H9 (cell line): Measurements from ENCODE around the gene KRTAP1-5. TPM values are rescaled to one million over a fixed set of nuclear protein-coding genes. Genes with fewer than 3 reads are reported as not detected.

Source experiments
- DNase-seq: peaks from one replicate; pipeline ENCODE4 v3.0.0-alpha.2; 2017
- H2AFZ ChIP-seq: one replicate; pipeline ENCODE4 v1.6.1; 2013; ENCODE audit warnings: mild to moderate bottlenecking, low read length, control low read depth, moderate library complexity
- H2AK5ac ChIP-seq: 2 replicates; pipeline ENCODE4 v1.6.1; 2013; ENCODE audit warnings: low read length, control low read depth, mixed read lengths; ENCODE audit not compliant: insufficient read length
- H2BK120ac ChIP-seq: one replicate; pipeline ENCODE4 v1.6.1; 2013; ENCODE audit warnings: low read depth, mild to moderate bottlenecking, low read length, control low read depth, inconsistent platforms; ENCODE audit not compliant: poor library complexity, severe bottlenecking
- H2BK12ac ChIP-seq: 2 replicates; pipeline ENCODE4 v1.6.1; 2013; ENCODE audit warnings: low read length, control low read depth, mixed read lengths, low read depth; ENCODE audit not compliant: insufficient read length
- H2BK15ac ChIP-seq: 2 replicates; pipeline ENCODE4 v1.6.1; 2013; ENCODE audit warnings: low read depth, low read length, control low read depth
- H2BK20ac ChIP-seq: one replicate; pipeline ENCODE4 v1.6.1; 2013; ENCODE audit warnings: low read depth, mild to moderate bottlenecking, low read length, control low read depth, inconsistent platforms; ENCODE audit not compliant: poor library complexity, severe bottlenecking
- H2BK5ac ChIP-seq: 2 replicates; pipeline ENCODE4 v1.6.1; 2013; ENCODE audit warnings: low read length, control low read depth, mixed read lengths; ENCODE audit not compliant: insufficient read length
- H3K14ac ChIP-seq: 2 replicates; pipeline ENCODE4 v1.6.1; 2013; ENCODE audit warnings: low read length, control low read depth; ENCODE audit not compliant: insufficient read depth
- H3K18ac ChIP-seq: 2 replicates; pipeline ENCODE4 v1.6.1; 2013; ENCODE audit warnings: low read depth, mild to moderate bottlenecking, mixed read lengths, low read length, control low read depth; ENCODE audit not compliant: insufficient read length
- H3K23ac ChIP-seq: 2 replicates; pipeline ENCODE4 v1.6.1; 2013; ENCODE audit warnings: low read length, control low read depth, mixed read lengths, low read depth; ENCODE audit not compliant: insufficient read length
- H3K23me2 ChIP-seq: 2 replicates; pipeline ENCODE4 v1.6.1; 2013; ENCODE audit warnings: low read depth, mild to moderate bottlenecking, mixed read lengths, low read length, control low read depth; ENCODE audit not compliant: insufficient read length, poor library complexity, severe bottlenecking
- H3K27ac ChIP-seq: 2 replicates; pipeline ENCODE4 v1.5.1; 2013; ENCODE audit warnings: low read length, control low read depth, mixed read lengths, low read depth; ENCODE audit not compliant: insufficient read length
- H3K27me3 ChIP-seq: 2 replicates; pipeline ENCODE4 v1.6.1; 2013; ENCODE audit warnings: low read length, control low read depth, inconsistent platforms; ENCODE audit not compliant: insufficient read depth
- H3K4ac ChIP-seq: 2 replicates; pipeline ENCODE4 v1.6.1; 2013; ENCODE audit warnings: low read depth, mild to moderate bottlenecking, control low read depth, inconsistent platforms, low read length, moderate library complexity
- H3K4me1 ChIP-seq: 2 replicates; pipeline ENCODE4 v1.6.1; 2013; ENCODE audit warnings: low read length, control low read depth, inconsistent platforms; ENCODE audit not compliant: insufficient read depth
- H3K4me2 ChIP-seq: 2 replicates; pipeline ENCODE4 v1.6.1; 2013; ENCODE audit warnings: low read length, control low read depth, mixed read lengths; ENCODE audit not compliant: insufficient read length, insufficient read depth
- H3K56ac ChIP-seq: 2 replicates; pipeline ENCODE4 v1.6.1; 2013; ENCODE audit warnings: low read depth, mild to moderate bottlenecking, mixed read lengths, low read length, control low read depth; ENCODE audit not compliant: insufficient read length
- H3K79me1 ChIP-seq: 2 replicates; pipeline ENCODE4 v1.6.1; 2013; ENCODE audit warnings: low read depth, mild to moderate bottlenecking, moderate library complexity, low read length, control low read depth, inconsistent platforms; ENCODE audit not compliant: insufficient read depth, poor library complexity, severe bottlenecking
- H3K79me2 ChIP-seq: 2 replicates; pipeline ENCODE4 v1.6.1; 2013; ENCODE audit warnings: low read length, control low read depth, inconsistent platforms; ENCODE audit not compliant: insufficient read depth
- H3K9ac ChIP-seq: 2 replicates; pipeline ENCODE4 v1.6.1; 2013; ENCODE audit warnings: low read length, control low read depth, mixed read lengths; ENCODE audit not compliant: insufficient read length; ENCODE audit errors: extremely low read depth
- H3K9me3 ChIP-seq: one replicate; pipeline ENCODE4 v1.6.1; 2013; ENCODE audit warnings: low read depth, low read length, inconsistent platforms; ENCODE audit not compliant: control insufficient read depth
- H3T11ph ChIP-seq: one replicate; pipeline ENCODE4 v1.6.1; 2013; ENCODE audit warnings: mild to moderate bottlenecking, low read length, control low read depth, inconsistent platforms
- H4K20me1 ChIP-seq: one replicate; pipeline ENCODE4 v1.6.1; 2013; ENCODE audit not compliant: control insufficient read depth, insufficient read length, insufficient read depth
- H4K5ac ChIP-seq: 2 replicates; pipeline ENCODE4 v1.6.1; 2013; ENCODE audit warnings: low read depth, mild to moderate bottlenecking, mixed read lengths, low read length, control low read depth; ENCODE audit not compliant: insufficient read length
- H4K8ac ChIP-seq: replicated peaks from 2 replicates; pipeline ENCODE4 v1.6.1; 2013; ENCODE audit warnings: low read length, control low read depth, mixed read lengths, low read depth; ENCODE audit not compliant: insufficient read length
- H4K91ac ChIP-seq: 2 replicates; pipeline ENCODE4 v1.6.1; 2013; ENCODE audit warnings: low read depth, mild to moderate bottlenecking, moderate library complexity, mixed read lengths, low read length, control low read depth; ENCODE audit not compliant: insufficient read length
- H3K27ac Mint-ChIP-seq, 3 experiments: 2 replicates in 2 of 3; 3 replicates in 1 of 3; pipeline ENCODE4 v1.8.0; 2020 to 2021; ENCODE audit warnings: mixed read lengths in 3 of 3, mild to moderate bottlenecking in 1 of 3, moderate library complexity in 1 of 3
- H3K27me3 Mint-ChIP-seq: 2 replicates; pipeline ENCODE4 v1.8.0; 2021; ENCODE audit warnings: low read depth, mild to moderate bottlenecking, moderate library complexity, mixed read lengths
- H3K36me3 Mint-ChIP-seq, 3 experiments: 2 replicates in 2 of 3; 3 replicates in 1 of 3; pipeline ENCODE4 v1.8.0; 2020 to 2021; ENCODE audit warnings: low read depth in 3 of 3, mixed read lengths in 3 of 3; ENCODE audit not compliant: insufficient read depth in 1 of 3
- H3K4me1 Mint-ChIP-seq, 2 experiments: 2 replicates each; pipeline ENCODE4 v1.8.0; 2020; ENCODE audit warnings: mixed read lengths in 2 of 2
- H3K4me3 Mint-ChIP-seq, 2 experiments: 2 replicates in 1 of 2; 3 replicates in 1 of 2; pipeline ENCODE4 v1.8.0; 2020 to 2021; ENCODE audit warnings: mild to moderate bottlenecking in 2 of 2, mixed read lengths in 2 of 2, moderate library complexity in 1 of 2
- H3K9me3 Mint-ChIP-seq, 2 experiments: 2 replicates in 1 of 2; 3 replicates in 1 of 2; pipeline ENCODE4 v1.8.0; 2020; ENCODE audit warnings: mild to moderate bottlenecking in 2 of 2, mixed read lengths in 2 of 2, moderate library complexity in 1 of 2
- WGBS: extraction: QIAGEN DNeasy Blood & Tissue Kit; methylation state at CpG from one replicate; pipeline ENCODE4 v1.1.7; 2013; ENCODE audit warnings: missing lambda C conversion rate, low lambda C conversion rate, mixed read lengths; ENCODE audit not compliant: insufficient read length; ENCODE audit errors: extremely low coverage; 5-methylcytosine and 5-hydroxymethylcytosine counted together
- total RNA-seq: library from RNA; stranded (reverse); gene quantifications from 2 replicates; pipeline ENCODE4 v1.2.1, GENCODE V29; 2021
- TF ChIP-seq, protein P1 (sequence below): fragments of 200-600 bp; sonication (generic); conservative IDR thresholded peaks from 3 replicates; pipeline ENCODE4 v1.8.0; 2021; ENCODE audit warnings: antibody characterized with exemption, mild to moderate bottlenecking

KRTAP1-5 gene
- total RNA-seq, 1 experiment from 2014 or later, result not detected

DNA sequence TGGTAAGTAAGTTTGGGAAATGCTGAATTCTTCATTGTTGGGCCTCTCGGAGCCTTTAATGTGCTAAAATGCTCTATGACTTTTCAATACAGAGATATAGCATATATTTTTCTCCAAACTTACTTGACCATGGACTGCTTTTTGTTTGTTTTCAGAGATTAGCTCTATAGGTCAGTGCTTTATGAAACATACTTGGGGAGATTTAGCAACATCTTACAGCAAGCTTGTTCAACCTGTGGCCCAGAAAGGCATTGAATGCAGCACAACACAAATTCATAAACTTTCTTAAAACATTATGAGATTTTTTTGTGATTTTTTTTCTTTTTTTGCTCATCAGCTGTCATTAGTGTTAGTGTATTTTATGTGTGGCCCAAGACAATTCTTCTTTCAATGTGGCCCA is 17.1 kb downstream of the KRTAP1-5 start:
- DNase-seq, result no peak
- Histone ChIP-seq H3K14ac (no peak overlapping the region), H4K91ac (no peak overlapping the region), H3K23ac (no peak overlapping the region), H3K27ac (no peak overlapping the region), H2AK5ac (no peak overlapping the region), H4K8ac (no peak overlapping the region), H3K79me2 (no peaks in the 10 kb centered on the region), H3K27me3 (no peaks in the 10 kb centered on the region), H4K5ac (no peak overlapping the region), H3K56ac (no peak overlapping the region), H3K18ac (no peak overlapping the region), H3K4ac (no peak overlapping the region), H2BK12ac (no peak overlapping the region), H2BK20ac (no peak overlapping the region), H3K79me1 (no peaks in the 10 kb centered on the region), H2BK5ac (no peak overlapping the region), H3K4me2 (no peak overlapping the region), H3K23me2 (no peaks in the 10 kb centered on the region), H3K9ac (no peak overlapping the region), H3K4me1 (no peaks in the 10 kb centered on the region; the same call in 1 of the 2 replicates), H2BK15ac (no peak overlapping the region), H2AFZ (no peak overlapping the region), H4K20me1 (no peaks in the 10 kb centered on the region), H2BK120ac (no peak overlapping the region), H3K9me3 (no peaks in the 10 kb centered on the region), H3T11ph (no peak overlapping the region)
- H3K27me3 Mint-ChIP-seq, result no peaks in the 10 kb centered on the region
- no peak overlapping the region for H3K27ac Mint-ChIP-seq
- peaks cover 17 to 19% of the 10 kb centered on the region in 2 experiments for H3K4me1 Mint-ChIP-seq
- H3K36me3 Mint-ChIP-seq, result no peaks in the 10 kb centered on the region
- TF ChIP-seq, protein P1, sequence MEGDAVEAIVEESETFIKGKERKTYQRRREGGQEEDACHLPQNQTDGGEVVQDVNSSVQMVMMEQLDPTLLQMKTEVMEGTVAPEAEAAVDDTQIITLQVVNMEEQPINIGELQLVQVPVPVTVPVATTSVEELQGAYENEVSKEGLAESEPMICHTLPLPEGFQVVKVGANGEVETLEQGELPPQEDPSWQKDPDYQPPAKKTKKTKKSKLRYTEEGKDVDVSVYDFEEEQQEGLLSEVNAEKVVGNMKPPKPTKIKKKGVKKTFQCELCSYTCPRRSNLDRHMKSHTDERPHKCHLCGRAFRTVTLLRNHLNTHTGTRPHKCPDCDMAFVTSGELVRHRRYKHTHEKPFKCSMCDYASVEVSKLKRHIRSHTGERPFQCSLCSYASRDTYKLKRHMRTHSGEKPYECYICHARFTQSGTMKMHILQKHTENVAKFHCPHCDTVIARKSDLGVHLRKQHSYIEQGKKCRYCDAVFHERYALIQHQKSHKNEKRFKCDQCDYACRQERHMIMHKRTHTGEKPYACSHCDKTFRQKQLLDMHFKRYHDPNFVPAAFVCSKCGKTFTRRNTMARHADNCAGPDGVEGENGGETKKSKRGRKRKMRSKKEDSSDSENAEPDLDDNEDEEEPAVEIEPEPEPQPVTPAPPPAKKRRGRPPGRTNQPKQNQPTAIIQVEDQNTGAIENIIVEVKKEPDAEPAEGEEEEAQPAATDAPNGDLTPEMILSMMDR, result no peak
- no peaks in the 10 kb centered on the region for H3K9me3 Mint-ChIP-seq
- WGBS, result no CpG with 5 or more reads among the region's 1 CpG
- no peak overlapping the region for H3K4me3 Mint-ChIP-seq
